Hematopoietic multipotent progenitor cell (in vitro differentiated cells): ENCODE results near the gene TTC33. TPM values are rescaled to one million over a fixed set of nuclear protein-coding genes. Genes with fewer than 3 reads are reported as not detected.

Experiments used
- DNase-seq, 3 donors: peaks; one replicate each; pipeline ENCODE4 v3.0.0-alpha.2; 2011 to 2015; ENCODE audit warnings: low read depth in 2 of 3, low spot score in 2 of 3
- total RNA-seq: library from RNA; depleted of rRNA; stranded (reverse); fragments of >200 nt; gene quantifications from one replicate; pipeline ENCODE4 v1.2.3, GENCODE V29; 2012

The TTC33 gene
- total RNA-seq, 1 donor = 3.8 TPM

- DNase-seq = no peak
Measured at GRCh38 chr5:40682154-40683017, 73.4 kb downstream of the TTC33 start.

- DNase-seq = peak in 1 of 3 donors; percentile 51
Measured at GRCh38 chr5:40681363-40682153, 74.2 kb downstream of the TTC33 start.

GRCh38 chr5:40680741-40681362 lies 74.9 kb downstream of the TTC33 start:
- peak in 1 of 3 donors; percentile 49 for DNase-seq

DNA sequence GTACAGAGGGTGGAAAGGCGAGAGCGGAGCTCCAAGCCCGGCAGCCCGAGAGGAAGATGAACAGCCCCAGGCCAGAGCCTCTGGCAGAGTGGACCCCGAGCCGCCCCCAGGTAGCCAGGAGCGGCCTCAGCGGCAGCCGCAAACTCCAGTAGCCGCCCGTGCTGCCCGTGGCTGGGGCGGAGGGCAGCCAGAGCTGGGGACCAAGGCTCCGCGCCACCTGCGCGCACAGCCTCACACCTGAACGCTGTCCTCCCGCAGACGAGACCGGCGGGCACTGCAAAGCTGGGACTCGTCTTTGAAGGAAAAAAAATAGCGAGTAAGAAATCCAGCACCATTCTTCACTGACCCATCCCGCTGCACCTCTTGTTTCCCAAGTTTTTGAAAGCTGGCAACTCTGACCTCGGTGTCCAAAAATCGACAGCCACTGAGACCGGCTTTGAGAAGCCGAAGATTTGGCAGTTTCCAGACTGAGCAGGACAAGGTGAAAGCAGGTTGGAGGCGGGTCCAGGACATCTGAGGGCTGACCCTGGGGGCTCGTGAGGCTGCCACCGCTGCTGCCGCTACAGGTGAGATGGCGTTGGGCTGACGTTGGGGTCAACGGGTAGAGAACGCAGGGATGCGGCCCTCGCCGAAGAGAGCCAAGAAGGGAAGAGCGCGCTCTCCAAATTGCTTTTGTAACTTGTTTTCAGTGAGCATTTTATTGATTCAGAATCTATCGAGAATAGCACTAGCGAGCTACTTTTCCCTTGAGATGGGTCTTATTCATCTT lies 75.7 kb downstream of the TTC33 start, which contains the start of gene PTGER4:
Gene PTGER4 (plus strand): TSS at position 3 of the 769 bp plus-strand sequence. CDS start 1,079 bp downstream, outside the sequence.
- DNase-seq = no peak

DNA sequence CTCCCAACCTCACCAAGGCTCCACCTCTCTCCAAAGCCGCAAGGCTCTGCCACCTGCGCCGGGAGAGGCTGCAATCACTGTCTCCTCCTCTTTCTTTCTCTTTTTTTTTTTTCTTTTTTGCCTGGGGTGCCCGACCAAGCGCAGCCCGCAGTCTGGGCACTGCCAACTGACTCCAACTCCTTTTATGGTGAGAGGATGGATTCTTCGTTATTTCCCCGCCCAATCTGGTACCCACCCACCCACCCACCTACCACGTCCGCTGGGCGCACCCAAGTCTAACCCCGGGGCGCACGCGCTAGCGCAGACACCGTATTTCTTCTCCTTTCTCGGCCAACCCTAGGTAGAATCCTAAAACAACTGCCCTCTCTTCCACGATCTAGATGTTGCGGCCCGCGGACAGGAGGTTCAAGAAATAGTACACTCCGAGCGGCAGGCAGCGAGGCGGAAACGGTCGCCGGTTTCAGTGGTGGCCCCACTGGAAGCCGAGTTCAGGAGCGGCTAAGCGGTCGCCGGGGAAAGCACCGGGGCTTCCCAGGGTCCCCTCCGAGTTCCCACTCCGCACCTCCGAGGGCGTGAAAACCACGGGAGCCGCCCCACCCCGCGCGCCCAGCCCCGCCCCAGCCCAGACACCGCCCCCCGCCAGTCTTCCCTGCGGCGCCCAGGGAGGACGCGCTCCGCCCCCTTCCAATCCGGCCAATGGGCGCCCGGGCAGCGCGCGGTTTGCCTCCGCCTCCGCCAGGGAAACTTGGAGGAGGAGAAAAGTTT lies 76.4 kb downstream of the TTC33 start:
- DNase-seq = peak; percentile 72 to 93 (median 90)

- DNase-seq = peak in 1 of 3 donors; percentile 37
Measured at GRCh38 chr5:40678460-40679147, 77.2 kb downstream of the TTC33 start.

GRCh38 chr5:40678026-40678425 lies 77.7 kb downstream of the TTC33 start:
- DNase-seq = peak in 1 of 3 donors; percentile 48

- DNase-seq = no peak
Measured at GRCh38 chr5:40677456-40677855, 78.3 kb downstream of the TTC33 start.

GRCh38 chr5:40676613-40677343 lies 79.0 kb downstream of the TTC33 start:
- no peak for DNase-seq

DNA sequence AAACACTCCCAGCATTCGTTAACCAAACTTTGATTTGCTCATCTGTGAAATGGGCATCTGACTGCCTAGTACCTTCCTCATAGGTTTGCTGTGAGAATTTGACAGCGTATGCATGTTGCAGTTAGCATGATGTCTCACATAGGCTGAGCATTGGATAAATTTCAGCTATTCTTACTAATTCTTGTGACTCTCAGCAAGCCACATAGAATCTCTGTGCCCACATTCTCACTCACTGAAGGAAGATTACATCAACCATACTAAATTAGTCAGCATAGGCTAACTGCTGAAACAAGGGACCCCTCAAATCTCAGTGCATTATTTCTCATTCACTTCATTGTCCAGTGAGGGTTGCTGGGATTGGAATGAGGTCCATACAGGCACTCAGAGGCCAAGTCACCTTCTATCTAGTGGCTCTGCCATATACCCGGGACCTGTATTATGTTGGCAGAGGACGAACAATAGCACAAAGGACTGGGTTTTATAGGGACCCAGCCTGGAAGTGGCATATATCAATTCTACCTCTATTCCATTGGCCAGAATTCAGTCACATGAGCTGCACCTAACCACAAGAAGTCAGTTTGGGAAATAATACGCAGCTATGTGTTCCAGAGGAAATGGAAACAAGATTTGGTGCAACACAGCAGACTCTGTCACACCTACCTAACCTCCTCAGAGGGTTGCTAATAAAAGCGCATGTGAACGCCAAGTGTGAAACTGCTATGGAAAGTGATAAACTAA lies 80.2 kb downstream of the TTC33 start:
- DNase-seq = peak in 1 of 3 donors; percentile 43

- no peak for DNase-seq
Measured at GRCh38 chr5:40674661-40675235, 81.0 kb downstream of the TTC33 start.

DNA sequence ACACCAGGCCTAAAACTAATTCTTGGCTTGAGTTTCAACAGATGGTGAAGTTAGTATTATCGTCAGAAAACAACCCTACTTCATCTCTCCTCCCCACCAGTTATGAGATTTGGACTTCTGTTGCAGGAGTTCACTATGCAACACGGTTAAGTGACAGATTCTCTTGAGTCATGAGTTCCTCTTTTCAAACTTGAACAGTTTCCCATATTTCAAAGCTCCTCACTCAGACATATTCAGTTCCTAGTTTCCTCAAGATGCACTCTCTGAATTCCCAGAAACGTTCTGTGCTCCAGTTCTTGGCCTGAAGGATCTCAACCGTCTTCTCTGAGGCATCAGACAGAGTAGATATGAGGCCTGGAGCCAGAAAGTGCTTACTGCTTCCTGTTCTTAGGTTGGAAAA lies 83.3 kb downstream of the TTC33 start:
- DNase-seq = peak in 1 of 3 donors; percentile 78

DNA sequence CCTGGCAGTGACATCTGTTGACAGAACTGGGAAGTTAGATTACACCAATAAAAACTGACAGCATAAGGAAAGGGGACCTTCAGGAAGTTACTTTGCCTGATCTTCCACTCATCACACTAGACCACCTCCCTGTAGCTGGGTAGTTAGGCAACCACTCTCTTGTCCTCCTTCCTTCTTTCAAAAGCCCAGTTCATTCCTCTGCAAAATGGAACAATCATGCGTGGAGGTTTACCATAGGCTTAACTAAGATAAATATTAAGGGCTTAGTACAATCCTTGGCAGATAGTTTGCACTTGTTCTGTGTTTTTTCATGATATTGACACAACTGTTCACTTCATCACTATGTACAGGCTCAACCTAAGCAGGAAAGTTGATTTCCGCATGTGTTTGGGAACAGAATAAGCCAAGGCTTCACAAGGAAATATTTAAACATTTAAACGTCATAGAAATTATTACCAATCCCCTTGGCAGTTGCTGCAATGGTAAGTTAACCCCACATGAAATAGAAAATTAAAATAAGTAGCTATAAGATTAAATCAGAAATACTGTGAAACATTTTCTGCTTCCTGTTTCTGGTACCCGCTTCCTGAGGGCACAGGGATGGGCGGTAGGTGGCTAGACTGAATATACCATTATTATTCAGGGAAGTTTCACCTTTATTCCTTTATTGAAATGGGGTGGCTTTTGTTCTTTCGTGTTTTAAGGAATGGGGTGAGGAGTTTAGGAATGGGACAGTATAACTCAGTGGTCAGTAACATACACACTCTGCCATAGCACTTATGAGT lies 86.0 kb downstream of the TTC33 start:
- no peak for DNase-seq

GRCh38 chr5:40667161-40667663 lies 88.5 kb downstream of the TTC33 start:
- DNase-seq = no peak

DNA sequence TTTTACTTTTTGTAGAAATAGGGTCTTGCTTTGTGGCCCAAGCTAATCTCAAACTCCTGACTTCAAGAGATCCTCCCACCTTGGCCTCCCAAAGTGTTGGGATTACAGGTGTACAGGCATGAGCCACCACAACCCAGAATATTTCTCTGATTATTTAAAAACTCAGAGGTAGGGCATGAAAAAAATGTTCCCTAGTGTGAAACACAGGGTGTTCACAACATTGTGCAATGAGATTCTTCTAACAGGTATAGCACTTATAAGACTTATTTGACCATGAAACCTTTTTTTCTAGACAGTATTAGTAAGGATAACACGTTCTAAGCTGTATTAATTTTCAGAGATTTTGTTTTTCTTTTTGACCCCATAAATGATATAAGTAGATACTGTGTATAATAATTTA lies 89.1 kb downstream of the TTC33 start:
- no peak for DNase-seq

- no peak for DNase-seq
Measured at GRCh38 chr5:40665635-40666298, 90.0 kb downstream of the TTC33 start.
